Muscle of arm (tissue), 14 donors: ENCODE results near the gene TET1. TPM values are rescaled to one million over a fixed set of nuclear protein-coding genes. Genes with fewer than 3 reads are reported as not detected.
"Not testable (repeated sequence)": the region's sequence is repeated elsewhere in the genome, so short reads cannot be mapped to it uniquely, and the experiment has no call there.

ENCODE experiments used
- DNase-seq: peaks from one replicate; pipeline ENCODE4 v3.0.0-alpha.2; 2013
- long read RNA-seq, 11 donors: transcript quantifications; one replicate each; lab custom pipeline, GENCODE V29; 2026
- polyA plus RNA-seq, 12 donors: library from polyadenylated mRNA; unstranded; fragments of 120-200 nt; gene quantifications; one replicate each; pipeline ENCODE4 v1.2.1, GENCODE V29; 2013; ENCODE audit not compliant: insufficient read length in 12 of 12

Gene TET1
- 10 to 100 TPM in 7 of 12 donors, 1 to 10 TPM in 4, not detected in 1; 7.5 to 13.7 (median 10.5) TPM for polyA plus RNA-seq
- long read RNA-seq, donor 1, result 0 reads
- long read RNA-seq, donor 2, result 0 reads
- long read RNA-seq, donor 3, partial matches to known transcripts, result 5 of 5 reads
- long read RNA-seq, donor 3, other reads (novel, unspliced or antisense), result 0 of 5 reads
- long read RNA-seq, donor 4, result 0 reads
- long read RNA-seq, donor 5, result 0 reads
- long read RNA-seq, donor 6, result 0 reads
- long read RNA-seq, donor 7, result 0 reads
- long read RNA-seq, donor 8, partial matches to known transcripts, result 6 of 6 reads
- long read RNA-seq, donor 8, other reads (novel, unspliced or antisense), result 0 of 6 reads
- long read RNA-seq, donor 9, result 0 reads
- long read RNA-seq, donor 10, result 0 reads
- long read RNA-seq, donor 11, result 0 reads

- DNase-seq, result peak; percentile 78
Observed at GRCh38 chr10:68560186-68560942, at the start of gene TET1. Gene TET1, plus strand, starts transcription at chr10:68560337. Its CDS starts 12,002 bp downstream, at chr10:68572339.

GRCh38 chr10:68516216-68516615, 43.9 kb upstream of the TET1 start:
- not testable (repeated sequence) for DNase-seq

GRCh38 chr10:68516766-68517165, 43.4 kb upstream of the TET1 start:
- DNase-seq, result no peak

- no peak for DNase-seq
Observed at GRCh38 chr10:68517188-68517587, 42.9 kb upstream of the TET1 start.

GRCh38 chr10:68518609-68519008, 41.5 kb upstream of the TET1 start:
- not testable (repeated sequence) for DNase-seq

- DNase-seq, result not testable (repeated sequence)
Observed at GRCh38 chr10:68525490-68526038, 34.6 kb upstream of the TET1 start.

- no peak for DNase-seq
Observed at GRCh38 chr10:68526634-68527307, 33.4 kb upstream of the TET1 start.

GRCh38 chr10:68536973-68537372, 23.2 kb upstream of the TET1 start:
- no peak for DNase-seq

- DNase-seq, result no peak
Observed at GRCh38 chr10:68537796-68538195, 22.3 kb upstream of the TET1 start.

GRCh38 chr10:68543004-68543918, 16.9 kb upstream of the TET1 start:
- DNase-seq, result no peak

- peak; percentile 49 for DNase-seq
Observed at GRCh38 chr10:68550747-68551411, 9.3 kb upstream of the TET1 start.

- DNase-seq, result no peak
Observed at GRCh38 chr10:68553138-68553537, 7.0 kb upstream of the TET1 start.

GRCh38 chr10:68553599-68553998, 6.5 kb upstream of the TET1 start:
- no peak for DNase-seq

- DNase-seq, result no peak
Observed at GRCh38 chr10:68558478-68558877, 1.7 kb upstream of the TET1 start.

GRCh38 chr10:68559251-68559650, 886 bp upstream of the TET1 start:
- DNase-seq, result no peak

GRCh38 chr10:68559841-68560185, 324 bp upstream of the TET1 start:
- no peak for DNase-seq

GRCh38 chr10:68560943-68561864, 1.1 kb downstream of the TET1 start:
- DNase-seq, result peak; percentile 42

- DNase-seq, result peak; percentile 43
Observed at GRCh38 chr10:68561865-68562649, 1.9 kb downstream of the TET1 start.
